ENCODE data around the gene IGLL5. TPM values are rescaled to one million over a fixed set of nuclear protein-coding genes. Genes with fewer than 3 reads are reported as not detected.

The IGLL5 gene
- total and polyA plus RNA-seq, 2 of the 13 experiments (the other 11 are each of a cell fraction or from before 2014, with no cell fraction given): not detected

GRCh38 chr22:22855085-22855484, 32.5 kb upstream of the IGLL5 start:
- no peak overlapping the region for H3K27ac ChIP-seq (ENCODE audit: extremely low read length, insufficient read depth, low read length)
- no peak overlapping the region for H2AFZ ChIP-seq (ENCODE audit: low read length)
- peaks cover 18% of the 10 kb centered on the region for H3K4me1 ChIP-seq (ENCODE audit: insufficient read depth, low read length)
- ChIA-PET CTCF (ENCODE audit: low intra/inter-chr PET ratio, low total read pairs) (interaction anchor here (1.4 to 2.3 kb wide), 3 partner anchors 23 to 101 kb away, joined by 5 to 13 read pairs (median 8); no protein-coding TSS in a partner anchor), POLR2A (no interaction called here)
- in situ Hi-C loops (cut with HindIII; ENCODE audit: extremely low pct_ligation_motif_present, low pct_unique_long_range_greater_than_20kb) (loop anchor here (5.0 kb wide), 1 partner anchor 102 kb away; no protein-coding TSS in a partner anchor), intact Hi-C loops (cut with micrococcal nuclease; ENCODE audit: unreplicated experiment) (no loop called here)
- H3K9me3 ChIP-seq (ENCODE audit: low read length): no peaks in the 10 kb centered on the region
- H3K79me2 ChIP-seq (ENCODE audit: insufficient read depth, low read length): no peaks in the 10 kb centered on the region
- H3K4me3 ChIP-seq (replicated peaks in 1 of 3; ENCODE audit: insufficient read depth in 1 of 3, low read depth in 2 of 3, low read length in 3 of 3): no peak overlapping the region
- TF ChIP-seq ZBTB43 (CRISPR knock-in tag; conservative IDR thresholded peaks at IDR 0.05) (no peak), ZNF512 (CRISPR knock-in tag; IDR thresholded peaks at IDR 0.05) (no peak), EZH2 (conservative IDR thresholded peaks at IDR 0.05; ENCODE audit: low read depth, low read length) (no peak), KAT8 (CRISPR knock-in tag; IDR thresholded peaks at IDR 0.05) (no peak), DZIP1 (CRISPR knock-in tag; IDR thresholded peaks at IDR 0.05) (no peak), FOSL2 (CRISPR knock-in tag; IDR thresholded peaks at IDR 0.05) (no peak), ARNT (IDR thresholded peaks at IDR 0.05) (no peak), TOPORS (CRISPR knock-in tag; IDR thresholded peaks at IDR 0.05) (no peak)
- peaks cover 0 to 50% of the 10 kb centered on the region in 2 experiments; a peak in 2 of 5 replicates for H3K27me3 ChIP-seq (ENCODE audit: control insufficient read depth in 1 of 2, insufficient read depth in 2 of 2, low read length in 2 of 2)
- DNase-seq (ENCODE audit: low spot score) (no peak), ATAC-seq (no peak), FAIRE-seq (no peak)
- no TSS peak for BruUV-seq (replicated peaks)
- 23% methylated on average over 4 of the region's 13 CpGs for WGBS (ENCODE audit: low lambda C conversion rate)
- no peak overlapping the region for H3K9ac ChIP-seq (ENCODE audit: insufficient read depth, low read depth, low read length)
- H3K36me3 ChIP-seq (replicated peaks in 1 of 2; ENCODE audit: control insufficient read depth in 1 of 2, insufficient read depth in 2 of 2, low read length in 2 of 2): no peaks in the 10 kb centered on the region
- H4K20me1 ChIP-seq (ENCODE audit: insufficient read depth, low read length): no peaks in the 10 kb centered on the region
- no peak overlapping the region for H3K4me2 ChIP-seq (ENCODE audit: low read depth, low read length)
